Measurements from ENCODE around the gene HTN1. TPM values are rescaled to one million over a fixed set of nuclear protein-coding genes. Genes with fewer than 3 reads are reported as not detected.
"Not testable (repeated sequence)": the region's sequence is repeated elsewhere in the genome, so short reads cannot be mapped to it uniquely, and the experiment has no call there.

HTN1 gene
- total RNA-seq, 2 experiments from 2014 or later: not detected

DNA sequence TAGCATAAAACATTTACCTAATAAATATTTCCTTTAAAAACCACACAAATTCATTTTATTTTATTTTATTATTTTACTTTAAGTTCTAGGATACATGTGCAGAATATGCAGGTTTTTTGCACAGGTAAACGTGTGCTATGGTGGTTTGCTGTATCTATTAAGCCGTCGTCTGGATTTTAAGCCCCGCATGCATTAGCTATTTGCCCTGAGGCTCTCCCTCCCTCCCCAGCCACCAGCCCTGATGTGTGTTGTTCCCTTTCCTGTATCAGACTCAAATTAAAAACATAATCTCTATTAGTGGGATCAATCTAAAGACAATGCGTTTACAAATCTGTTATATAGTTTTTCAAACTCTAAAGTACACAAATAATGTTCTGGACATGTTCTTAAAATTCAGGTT is 23.2 kb upstream of the HTN1 start:
- H3K9me3 ChIP-seq (ENCODE audit: low read length): no peaks in the 10 kb centered on the region
- BruUV-seq (replicated peaks): no TSS peak
- H3K4me3 ChIP-seq (ENCODE audit: low read depth, low read length, poor library complexity, severe bottlenecking): no peak overlapping the region
- no peaks in the 10 kb centered on the region for H4K20me1 ChIP-seq (ENCODE audit: insufficient read depth, low read length)
- no peak overlapping the region for H2AFZ ChIP-seq (ENCODE audit: low read length)
- no peaks in the 10 kb centered on the region for H3K9me2 ChIP-seq (ENCODE audit: insufficient read depth, low read length)
- CTCF ChIA-PET (ENCODE audit: unreplicated experiment): no interaction called here
- intact Hi-C loops (cut with micrococcal nuclease; ENCODE audit: unreplicated experiment): no loop called here
- no peak for DNase-seq (ENCODE audit: low spot score)
- H3K27ac ChIP-seq (ENCODE audit: low read depth, low read length, poor library complexity, severe bottlenecking): no peak overlapping the region
- H3K4me1 ChIP-seq (ENCODE audit: insufficient read depth, low read length, poor library complexity, severe bottlenecking): no peaks in the 10 kb centered on the region
- H3K79me2 ChIP-seq (ENCODE audit: insufficient read depth, low read depth, low read length): no peaks in the 10 kb centered on the region
- TF ChIP-seq EZH2phosphoT487 (IDR thresholded peaks at IDR 0.05; ENCODE audit: borderline replicate concordance, low read depth, low read length) (no peak), CTCF (conservative IDR thresholded peaks at IDR 0.05; ENCODE audit: low read length) (no peak)
- no peaks in the 10 kb centered on the region for H3K36me3 ChIP-seq (ENCODE audit: insufficient read depth, low read length)
- H3K4me2 ChIP-seq (ENCODE audit: low read length): no peak overlapping the region
- POLR2A ChIA-PET: no interaction called here

DNA sequence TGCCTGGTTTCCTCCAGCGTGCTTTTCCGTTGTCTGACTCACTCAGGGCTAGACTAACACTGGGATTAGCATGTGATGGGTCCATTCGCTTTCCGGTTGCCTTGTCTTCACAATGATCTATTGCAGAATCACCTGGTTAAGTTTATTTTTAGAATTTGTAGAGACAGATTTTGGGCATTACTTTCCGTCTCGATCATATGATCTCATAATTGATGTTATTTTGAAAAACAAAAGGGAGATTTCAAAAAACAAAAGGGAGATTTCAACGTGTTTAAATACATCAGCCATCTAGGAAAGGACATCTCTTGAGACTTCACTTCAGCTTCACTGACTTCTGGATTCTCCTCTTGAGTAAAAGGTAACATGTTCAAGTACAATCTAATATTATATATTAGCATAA is 22.1 kb upstream of the HTN1 start, which contains the start of gene HTN3:
HTN3 (plus strand) TSS at position 301 of the 400 bp plus-strand sequence. CDS start 2,282 bp downstream, outside the sequence.
- CTCF ChIA-PET (ENCODE audit: unreplicated experiment); intact Hi-C loops (cut with micrococcal nuclease; ENCODE audit: unreplicated experiment); BruUV-seq (replicated peaks); POLR2A ChIA-PET; H3K79me2 ChIP-seq (ENCODE audit: insufficient read depth, low read depth, low read length); H2AFZ ChIP-seq (ENCODE audit: low read length); H3K4me3 ChIP-seq (ENCODE audit: low read depth, low read length, poor library complexity, severe bottlenecking); H3K4me2 ChIP-seq (ENCODE audit: low read length); H3K9me3 ChIP-seq (ENCODE audit: low read length); H3K36me3 ChIP-seq (ENCODE audit: insufficient read depth, low read length); H3K27ac ChIP-seq (ENCODE audit: low read depth, low read length, poor library complexity, severe bottlenecking); DNase-seq (ENCODE audit: low spot score); H3K4me1 ChIP-seq (ENCODE audit: insufficient read depth, low read length, poor library complexity, severe bottlenecking); H3K9me2 ChIP-seq (ENCODE audit: insufficient read depth, low read length); H4K20me1 ChIP-seq (ENCODE audit: insufficient read depth, low read length): not testable (repeated sequence)

- H3K36me3 ChIP-seq (ENCODE audit: insufficient read depth, low read length); DNase-seq (ENCODE audit: low spot score); H3K27ac ChIP-seq (ENCODE audit: low read depth, low read length, poor library complexity, severe bottlenecking); POLR2A ChIA-PET; H3K9me2 ChIP-seq (ENCODE audit: insufficient read depth, low read length); H2AFZ ChIP-seq (ENCODE audit: low read length); H4K20me1 ChIP-seq (ENCODE audit: insufficient read depth, low read length); intact Hi-C loops (cut with micrococcal nuclease; ENCODE audit: unreplicated experiment); H3K4me3 ChIP-seq (ENCODE audit: low read depth, low read length, poor library complexity, severe bottlenecking); BruUV-seq (replicated peaks); CTCF ChIA-PET (ENCODE audit: unreplicated experiment); H3K4me1 ChIP-seq (ENCODE audit: insufficient read depth, low read length, poor library complexity, severe bottlenecking); H3K79me2 ChIP-seq (ENCODE audit: insufficient read depth, low read depth, low read length); H3K9me3 ChIP-seq (ENCODE audit: low read length); H3K4me2 ChIP-seq (ENCODE audit: low read length): not testable (repeated sequence)
Measured at GRCh38 chr4:70037559-70037958, 12.7 kb upstream of the HTN1 start.

GRCh38 chr4:70039928-70040327 is 10.3 kb upstream of the HTN1 start:
- H3K9me2 ChIP-seq (ENCODE audit: insufficient read depth, low read length); DNase-seq (ENCODE audit: low spot score); POLR2A ChIA-PET; H3K79me2 ChIP-seq (ENCODE audit: insufficient read depth, low read depth, low read length); H3K9me3 ChIP-seq (ENCODE audit: low read length); H4K20me1 ChIP-seq (ENCODE audit: insufficient read depth, low read length); H3K4me3 ChIP-seq (ENCODE audit: low read depth, low read length, poor library complexity, severe bottlenecking); intact Hi-C loops (cut with micrococcal nuclease; ENCODE audit: unreplicated experiment); H3K27ac ChIP-seq (ENCODE audit: low read depth, low read length, poor library complexity, severe bottlenecking); BruUV-seq (replicated peaks); H3K4me1 ChIP-seq (ENCODE audit: insufficient read depth, low read length, poor library complexity, severe bottlenecking); H3K4me2 ChIP-seq (ENCODE audit: low read length); CTCF ChIA-PET (ENCODE audit: unreplicated experiment); H2AFZ ChIP-seq (ENCODE audit: low read length); H3K36me3 ChIP-seq (ENCODE audit: insufficient read depth, low read length): not testable (repeated sequence)

Data from OCI-LY7 (cell line).